AG20443 (cell line): ENCODE measurements around the gene ZBTB7C.
"Not testable (repeated sequence)": the region's sequence is repeated elsewhere in the genome, so short reads cannot be mapped to it uniquely, and the experiment has no call there.

Experiments
- DNase-seq: peaks from one replicate; pipeline ENCODE4 v3.0.0; 2012; ENCODE audit warnings: low spot score, mixed read lengths

ZBTB7C gene

GRCh38 chr18:48296581-48296980, 112.6 kb downstream of the ZBTB7C start:
- DNase-seq, result no peak

- DNase-seq, result no peak
These were observed 113.4 kb downstream of the ZBTB7C start for GRCh38 chr18:48295586-48296311.

- no peak for DNase-seq
These were observed 114.1 kb downstream of the ZBTB7C start for GRCh38 chr18:48294899-48295585.

GRCh38 chr18:48293954-48294898, 115.0 kb downstream of the ZBTB7C start:
- DNase-seq, result no peak

- DNase-seq, result no peak
These were observed 116.3 kb downstream of the ZBTB7C start for GRCh38 chr18:48292782-48293424.

- no peak for DNase-seq
These were observed 117.0 kb downstream of the ZBTB7C start for GRCh38 chr18:48292229-48292628.

- no peak for DNase-seq
These were observed 118.8 kb downstream of the ZBTB7C start for GRCh38 chr18:48290162-48290926.

- DNase-seq, result no peak
These were observed 124.4 kb downstream of the ZBTB7C start for GRCh38 chr18:48284743-48285142.

- not testable (repeated sequence) for DNase-seq
These were observed 125.2 kb downstream of the ZBTB7C start for GRCh38 chr18:48284011-48284410.

GRCh38 chr18:48281460-48281859, 127.7 kb downstream of the ZBTB7C start:
- DNase-seq, result not testable (repeated sequence)

- no peak for DNase-seq
These were observed 129.9 kb downstream of the ZBTB7C start for GRCh38 chr18:48279312-48279711.

GRCh38 chr18:48278081-48278480, 131.1 kb downstream of the ZBTB7C start:
- no peak for DNase-seq

- DNase-seq, result no peak
These were observed 134.9 kb downstream of the ZBTB7C start for GRCh38 chr18:48274301-48274700.

GRCh38 chr18:48270929-48271328, 138.3 kb downstream of the ZBTB7C start:
- DNase-seq, result no peak

- DNase-seq, result no peak
These were observed 143.9 kb downstream of the ZBTB7C start for GRCh38 chr18:48265328-48265727.

GRCh38 chr18:48263914-48264902, 145.0 kb downstream of the ZBTB7C start:
- DNase-seq, result peak; percentile 21

- no peak for DNase-seq
These were observed 145.9 kb downstream of the ZBTB7C start for GRCh38 chr18:48263192-48263853.

- no peak for DNase-seq
These were observed 148.9 kb downstream of the ZBTB7C start for GRCh38 chr18:48260237-48260636.

GRCh38 chr18:48256848-48257247, 152.3 kb downstream of the ZBTB7C start:
- DNase-seq, result no peak
